Ammon's horn (tissue), 1 donor: Measurements from ENCODE around the gene STARD10.
A peak's percentile ranks its signal among the peaks of the same experiment; 100 is the strongest.
"Not testable (repeated sequence)": the region's sequence is repeated elsewhere in the genome, so short reads cannot be mapped to it uniquely, and the experiment has no call there.

Experiments used
- DNase-seq: peaks from one replicate; pipeline ENCODE4 v3.0.0-alpha.2; 2016; ENCODE audit warnings: low spot score

STARD10 gene

GRCh38 chr11:72793425-72794367, at the start of gene STARD10:
STARD10 (minus strand) TSS chr11:72794047; CDS start chr11:72781181, 12,866 bp downstream.
- peak; percentile 98 for DNase-seq

GRCh38 chr11:72842653-72843330, 48.9 kb upstream of the STARD10 start:
- no peak for DNase-seq

GRCh38 chr11:72842126-72842525, 48.3 kb upstream of the STARD10 start:
- no peak for DNase-seq

GRCh38 chr11:72841397-72841796, 47.5 kb upstream of the STARD10 start:
- DNase-seq: no peak

GRCh38 chr11:72840780-72841179, 46.9 kb upstream of the STARD10 start:
- DNase-seq: no peak

- DNase-seq: no peak
Measured at GRCh38 chr11:72838691-72839305, 45.0 kb upstream of the STARD10 start.

- DNase-seq: no peak
Measured at GRCh38 chr11:72836111-72836510, 42.3 kb upstream of the STARD10 start.

- DNase-seq: no peak
Measured at GRCh38 chr11:72834905-72835304, 41.1 kb upstream of the STARD10 start.

- DNase-seq: peak; percentile 54
Measured at GRCh38 chr11:72833811-72834493, 40.1 kb upstream of the STARD10 start.

GRCh38 chr11:72833083-72833733, 39.4 kb upstream of the STARD10 start:
- DNase-seq: no peak

- DNase-seq: no peak
Measured at GRCh38 chr11:72832301-72833082, 38.6 kb upstream of the STARD10 start.

- peak; percentile 93 for DNase-seq
Measured at GRCh38 chr11:72831521-72832300, 37.9 kb upstream of the STARD10 start.

GRCh38 chr11:72829884-72830533, 36.2 kb upstream of the STARD10 start:
- DNase-seq: no peak

GRCh38 chr11:72829178-72829577, 35.3 kb upstream of the STARD10 start:
- no peak for DNase-seq

GRCh38 chr11:72828692-72829101, 34.9 kb upstream of the STARD10 start:
- no peak for DNase-seq

GRCh38 chr11:72828081-72828567, 34.3 kb upstream of the STARD10 start:
- DNase-seq: no peak

GRCh38 chr11:72827656-72828055, 33.8 kb upstream of the STARD10 start:
- DNase-seq: not testable (repeated sequence)

- DNase-seq: no peak
Measured at GRCh38 chr11:72826942-72827480, 33.2 kb upstream of the STARD10 start.
